DND-41 (cell line): ENCODE results near the gene LRRC15.

Experiments
- ATAC-seq: fragments of 200-7000 bp; cut with Tn5 transposase; 3 replicates; pipeline ENCODE4 v1.9.1; 2021; ENCODE audit warnings: low read depth; ENCODE audit not compliant: insufficient read depth
- DNase-seq: peaks from one replicate; pipeline ENCODE4 v3.0.0-alpha.2; 2020
- H2AFZ ChIP-seq: 2 replicates; pipeline ENCODE4 v1.6.0; 2012; ENCODE audit warnings: low read depth, low read length
- H3K27ac ChIP-seq: 2 replicates; pipeline ENCODE4 v1.5.1; 2012; ENCODE audit warnings: low read length, inconsistent platforms
- H3K27me3 ChIP-seq: fragments of 200-600 bp; sonication (generic); 2 replicates; pipeline ENCODE4 v1.6.0; 2012; ENCODE audit warnings: low read length, mild to moderate bottlenecking, inconsistent platforms; ENCODE audit not compliant: insufficient read depth, poor library complexity
- H3K36me3 ChIP-seq: 2 replicates; pipeline ENCODE4 v1.5.1; 2012; ENCODE audit warnings: low read length, inconsistent platforms; ENCODE audit not compliant: insufficient read depth
- H3K4me1 ChIP-seq: 2 replicates; pipeline ENCODE4 v1.5.1; 2012; ENCODE audit warnings: mild to moderate bottlenecking, low read length; ENCODE audit not compliant: insufficient read depth
- H3K4me2 ChIP-seq: 2 replicates; pipeline ENCODE4 v1.6.0; 2012; ENCODE audit warnings: mild to moderate bottlenecking, moderate library complexity, low read length, inconsistent platforms; ENCODE audit not compliant: insufficient read depth
- H3K4me3 ChIP-seq, 2 experiments: fragments of 200-600 bp in 1 of 2; shearing (Covaris generic) in 1 of 2; 2 replicates each; pipeline ENCODE4 v1.5.1; 2012 to 2016; ENCODE audit warnings: inconsistent platforms in 2 of 2, low read length in 2 of 2, mild to moderate bottlenecking in 2 of 2, low read depth in 1 of 2, moderate library complexity in 1 of 2
- H3K79me2 ChIP-seq: 2 replicates; pipeline ENCODE4 v1.6.0; 2012; ENCODE audit warnings: low read length, inconsistent platforms; ENCODE audit not compliant: insufficient read depth
- H3K9ac ChIP-seq: 2 replicates; pipeline ENCODE4 v1.6.0; 2012; ENCODE audit warnings: low read depth, mild to moderate bottlenecking, inconsistent platforms, low read length, moderate library complexity
- H3K9me3 ChIP-seq: 2 replicates; pipeline ENCODE4 v1.5.1; 2012; ENCODE audit warnings: low read length, moderate library complexity, mild to moderate bottlenecking, inconsistent platforms; ENCODE audit not compliant: insufficient read depth, severe bottlenecking
- H4K20me1 ChIP-seq: 2 replicates; pipeline ENCODE4 v1.6.0; 2012; ENCODE audit warnings: low read length; ENCODE audit not compliant: insufficient read depth
- EZH2 ChIP-seq: IDR thresholded peaks from 3 replicates; pipeline ENCODE4 v1.6.1; 2012; ENCODE audit warnings: borderline replicate concordance, low read depth, mild to moderate bottlenecking, moderate library complexity, low read length, inconsistent platforms; ENCODE audit not compliant: severe bottlenecking
- TF ChIP-seq, protein P1 (sequence below): IDR thresholded peaks from 2 replicates; pipeline ENCODE4 v1.5.1; 2012; ENCODE audit warnings: borderline replicate concordance, low read length, moderate library complexity, mild to moderate bottlenecking; ENCODE audit not compliant: poor library complexity, severe bottlenecking; ENCODE audit errors: extremely low read depth

Gene LRRC15

GRCh38 chr3:194397757-194398312 lies 28.3 kb upstream of the LRRC15 start:
- Histone ChIP-seq H3K27me3 (peaks cover 5% of the 10 kb centered on the region), H3K79me2 (no peaks in the 10 kb centered on the region), H3K27ac (peak overlapping the region; percentile 78), H3K4me1 (peaks cover 58% of the 10 kb centered on the region), H3K4me3 (peak overlapping the region in 1 of 2 experiments; percentile 50; a peak in 2 of 4 replicates), H4K20me1 (no peaks in the 10 kb centered on the region), H3K9me3 (peaks cover 3% of the 10 kb centered on the region), H3K36me3 (no peaks in the 10 kb centered on the region), H3K4me2 (peak overlapping the region; percentile 67), H3K9ac (peak overlapping the region; percentile 30), H2AFZ (peak overlapping the region; percentile 51)
- TF ChIP-seq EZH2: no peak
- TF ChIP-seq, protein P1, sequence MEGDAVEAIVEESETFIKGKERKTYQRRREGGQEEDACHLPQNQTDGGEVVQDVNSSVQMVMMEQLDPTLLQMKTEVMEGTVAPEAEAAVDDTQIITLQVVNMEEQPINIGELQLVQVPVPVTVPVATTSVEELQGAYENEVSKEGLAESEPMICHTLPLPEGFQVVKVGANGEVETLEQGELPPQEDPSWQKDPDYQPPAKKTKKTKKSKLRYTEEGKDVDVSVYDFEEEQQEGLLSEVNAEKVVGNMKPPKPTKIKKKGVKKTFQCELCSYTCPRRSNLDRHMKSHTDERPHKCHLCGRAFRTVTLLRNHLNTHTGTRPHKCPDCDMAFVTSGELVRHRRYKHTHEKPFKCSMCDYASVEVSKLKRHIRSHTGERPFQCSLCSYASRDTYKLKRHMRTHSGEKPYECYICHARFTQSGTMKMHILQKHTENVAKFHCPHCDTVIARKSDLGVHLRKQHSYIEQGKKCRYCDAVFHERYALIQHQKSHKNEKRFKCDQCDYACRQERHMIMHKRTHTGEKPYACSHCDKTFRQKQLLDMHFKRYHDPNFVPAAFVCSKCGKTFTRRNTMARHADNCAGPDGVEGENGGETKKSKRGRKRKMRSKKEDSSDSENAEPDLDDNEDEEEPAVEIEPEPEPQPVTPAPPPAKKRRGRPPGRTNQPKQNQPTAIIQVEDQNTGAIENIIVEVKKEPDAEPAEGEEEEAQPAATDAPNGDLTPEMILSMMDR: no peak
- ATAC-seq: no peak
- peak; percentile 57 for DNase-seq

GRCh38 chr3:194396859-194397756 lies 27.6 kb upstream of the LRRC15 start:
- Histone ChIP-seq H3K27ac (peak overlapping the region; percentile 78), H3K4me2 (peak overlapping the region; percentile 67), H3K9me3 (peaks cover 6% of the 10 kb centered on the region), H3K36me3 (no peaks in the 10 kb centered on the region), H3K79me2 (no peaks in the 10 kb centered on the region), H3K9ac (peak overlapping the region; percentile 35), H3K4me1 (peaks cover 58% of the 10 kb centered on the region), H3K27me3 (peaks cover 5% of the 10 kb centered on the region), H4K20me1 (no peaks in the 10 kb centered on the region), H3K4me3 (peak overlapping the region in 1 of 2 experiments; percentile 50; a peak in 2 of 4 replicates), H2AFZ (peak overlapping the region; percentile 51)
- ATAC-seq (peak; percentile 79), DNase-seq (peak; percentile 94)
- TF ChIP-seq, protein P1: no peak
- no peak for TF ChIP-seq EZH2

DNA sequence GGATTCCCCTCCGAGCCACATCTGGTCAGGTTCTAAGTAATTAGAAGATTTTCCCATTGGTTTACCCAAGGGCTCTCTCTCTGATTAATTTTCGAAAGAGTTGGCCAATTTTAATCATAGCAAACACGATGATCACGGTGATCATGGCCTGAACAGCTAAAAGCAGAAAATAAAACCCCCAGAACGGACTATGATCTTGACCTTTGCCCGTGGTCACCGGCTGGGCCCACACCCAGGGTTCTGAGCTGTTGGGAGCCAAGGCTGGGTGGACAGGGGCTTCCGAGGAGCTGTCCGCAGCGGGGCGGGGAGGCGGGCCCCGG lies 27.0 kb upstream of the LRRC15 start:
- TF ChIP-seq, protein P1: no peak
- TF ChIP-seq EZH2: no peak
- Histone ChIP-seq H2AFZ (peak overlapping the region; percentile 13; the same call in 1 of the 2 replicates), H4K20me1 (no peaks in the 10 kb centered on the region), H3K9ac (peak overlapping the region; percentile 35), H3K27ac (peak overlapping the region; percentile 78), H3K79me2 (no peaks in the 10 kb centered on the region), H3K4me3 (peak overlapping the region in 1 of 2 experiments; percentile 50; a peak in 2 of 4 replicates), H3K27me3 (peaks cover 5% of the 10 kb centered on the region), H3K4me1 (peaks cover 58% of the 10 kb centered on the region), H3K9me3 (peaks cover 6% of the 10 kb centered on the region), H3K4me2 (peak overlapping the region; percentile 67), H3K36me3 (no peaks in the 10 kb centered on the region)
- no peak for ATAC-seq
- no peak for DNase-seq
